Keratinocyte (primary cell): Measurements from ENCODE around the gene NAXD.

Source experiments
- CTCF ChIP-seq, 3 experiments: IDR thresholded peaks in 1 of 3; conservative IDR thresholded peaks in 1 of 3; optimal IDR thresholded peaks in 1 of 3; 2 replicates in 2 of 3; 3 replicates in 1 of 3; pipeline versions ENCODE3 to v1.5.1; 2011; ENCODE audit warnings: low read length in 3 of 3, mild to moderate bottlenecking in 3 of 3, moderate library complexity in 2 of 3, control low read depth in 1 of 3, inconsistent platforms in 1 of 3; ENCODE audit not compliant: insufficient read depth in 2 of 3; ENCODE audit errors: extremely low read depth in 1 of 3
- EZH2 ChIP-seq: IDR thresholded peaks from one replicate; pipeline ENCODE4 v1.6.1; 2012; ENCODE audit warnings: inconsistent platforms, mild to moderate bottlenecking, low read length, moderate library complexity

- TF ChIP-seq CTCF (optimal IDR thresholded peaks at IDR 0.05 in 1 of 3, IDR thresholded peaks at IDR 0.05 in 1 of 3, conservative IDR thresholded peaks at IDR 0.05 in 1 of 3; ENCODE audit: extremely low read depth in 1 of 3, insufficient read depth in 2 of 3, low read length in 3 of 3) (no peak), EZH2 (no peak)
These were observed 10.2 kb upstream of the NAXD start for GRCh38 chr13:110605132-110605531.
